Panc1 (cell line): ENCODE measurements around the gene NTRK2. TPM values are rescaled to one million over a fixed set of nuclear protein-coding genes. Genes with fewer than 3 reads are reported as not detected.
A peak's percentile ranks its signal among the peaks of the same experiment; 100 is the strongest.

Source experiments
- ATAC-seq: fragments of 200-7000 bp; cut with Tn5 transposase; 2 replicates; pipeline ENCODE4 v1.9.1; 2020; ENCODE audit warnings: mild to moderate bottlenecking, moderate library complexity
- BruUV-seq: library from RNA; stranded (reverse); fragments of 400-500 nt; replicated peaks from 2 replicates; lab custom pipeline; 2021; lab: Mats Ljungman, UMichigan
- CTCF ChIA-PET: fragments of 300-600 bp; sonication (Branson Sonifier 250); formaldehyde crosslinking; loops from one replicate; lab custom pipeline; 2022; ENCODE audit warnings: antibody characterized with exemption; lab: Charles Lee
- POLR2A ChIA-PET: fragments of 300-600 bp; sonication (Branson Sonifier 250); formaldehyde crosslinking; loops from one replicate; lab custom pipeline; 2022; ENCODE audit warnings: antibody characterized with exemption; lab: Charles Lee
- DNase-seq: peaks from one replicate; pipeline ENCODE4 v3.0.0-alpha.2; 2010; ENCODE audit warnings: low read depth, low spot score
- H3K27ac ChIP-seq: 2 replicates; pipeline ENCODE4 v1.5.1; 2011; ENCODE audit warnings: mild to moderate bottlenecking, low read length, inconsistent platforms
- H3K27me3 ChIP-seq: fragments of 200-500 bp; sonication (Bioruptor generic); 2 replicates; pipeline ENCODE4 v1.6.0; 2014; ENCODE audit warnings: low read length, inconsistent platforms; ENCODE audit not compliant: control insufficient read depth, insufficient read depth
- H3K36me3 ChIP-seq: fragments of 200-500 bp; sonication (Bioruptor generic); 2 replicates; pipeline ENCODE4 v1.5.1; 2014; ENCODE audit warnings: inconsistent platforms, mild to moderate bottlenecking, low read length, moderate library complexity; ENCODE audit not compliant: control insufficient read depth, insufficient read depth
- H3K4me1 ChIP-seq: 2 replicates; pipeline ENCODE4 v1.5.1; 2011; ENCODE audit warnings: inconsistent platforms, mild to moderate bottlenecking, low read length, moderate library complexity; ENCODE audit not compliant: control insufficient read depth, insufficient read depth
- H3K4me3 ChIP-seq, 2 experiments: 2 replicates each; pipeline ENCODE4 v1.5.1; 2011 to 2012; ENCODE audit warnings: low read depth in 2 of 2, low read length in 2 of 2, mild to moderate bottlenecking in 2 of 2, inconsistent platforms in 1 of 2, moderate library complexity in 1 of 2
- H3K9me3 ChIP-seq: fragments of 200-500 bp; sonication (Bioruptor generic); 2 replicates; pipeline ENCODE4 v1.5.1; 2014; ENCODE audit warnings: low read depth, mild to moderate bottlenecking, inconsistent platforms, low read length, moderate library complexity; ENCODE audit not compliant: control insufficient read depth, insufficient read depth
- POLR2AphosphoS5 ChIP-seq: IDR thresholded peaks from 2 replicates; pipeline ENCODE4 v1.6.1; 2012; ENCODE audit warnings: mild to moderate bottlenecking, low read depth, low read length, moderate library complexity
- SIN3A ChIP-seq: IDR thresholded peaks from 2 replicates; pipeline ENCODE4 v1.6.1; 2012; ENCODE audit warnings: low read depth, mild to moderate bottlenecking, low read length, moderate library complexity, borderline replicate concordance; ENCODE audit not compliant: insufficient read depth
- TCF7L2 ChIP-seq: IDR thresholded peaks from 2 replicates; pipeline ENCODE4 v1.6.1; 2011; ENCODE audit warnings: mild to moderate bottlenecking, low read depth, low read length, inconsistent platforms
- in situ Hi-C: cut with HindIII; loops from 2 replicates; pipeline ENCODE4 v1.10.0; 2016; ENCODE audit warnings: low sequenced_read_pairs, low pct_unique_long_range_greater_than_20kb
- intact Hi-C: fragments of 100-400 bp; cut with micrococcal nuclease; formaldehyde crosslinking; loops from one replicate; pipeline ENCODE4 v1.10.0; 2022; ENCODE audit not compliant: unreplicated experiment
- total RNA-seq: library from RNA; stranded (reverse); gene quantifications from one replicate; pipeline ENCODE4 v1.2.1, GENCODE V29; 2021; ENCODE audit not compliant: unreplicated experiment
- TF ChIP-seq, protein P1 (sequence below): fragments of 450-650 bp; IDR thresholded peaks from 2 replicates; pipeline ENCODE4 v1.5.1; 2017; ENCODE audit warnings: mild to moderate bottlenecking
- TF ChIP-seq, protein P2 (sequence below), 2 experiments: IDR thresholded peaks; 2 replicates each; pipeline ENCODE4 v1.6.1; 2011 to 2012; ENCODE audit warnings: low read depth in 2 of 2, control low read depth in 1 of 2, low read length in 1 of 2, mild to moderate bottlenecking in 1 of 2, moderate library complexity in 1 of 2; ENCODE audit not compliant: insufficient read depth in 1 of 2

NTRK2 gene
- total RNA-seq, 1 experiment from 2014 or later, result 0.23 TPM

DNA sequence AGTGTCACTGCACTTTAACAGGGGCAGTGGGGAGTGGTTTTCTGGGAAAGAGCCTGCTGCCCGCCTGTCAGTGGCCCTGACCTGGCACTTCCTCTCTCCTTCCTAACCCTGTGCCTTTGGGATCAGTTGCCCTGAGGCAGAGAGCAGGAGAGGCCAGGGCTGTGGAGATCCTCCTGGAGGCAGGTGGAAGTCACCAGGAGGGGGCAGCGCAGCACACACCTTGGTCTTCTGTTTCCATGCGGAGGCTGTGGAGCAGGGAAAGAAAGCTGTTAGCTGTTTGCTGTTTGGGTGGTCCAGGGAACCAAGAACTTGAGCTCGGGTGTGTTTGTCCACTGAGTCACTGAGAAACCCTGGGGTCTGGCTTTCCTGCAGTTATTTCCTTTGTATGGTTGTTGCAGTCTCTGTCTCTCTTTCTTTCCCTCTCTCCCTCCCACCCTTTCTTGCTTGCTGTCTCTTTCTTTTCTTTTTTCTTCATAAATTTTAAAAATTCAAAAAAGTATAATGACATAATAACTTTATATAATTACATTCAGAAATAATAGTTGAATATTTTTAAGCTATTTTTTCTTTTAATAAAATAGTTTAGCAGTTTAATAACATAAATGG is 28.1 kb downstream of the NTRK2 start:
- ATAC-seq (peak; percentile 84), DNase-seq (peak; percentile 38)
- CTCF ChIA-PET, result no interaction called here
- Histone ChIP-seq H3K27me3 (no peaks in the 10 kb centered on the region), H3K27ac (no peak overlapping the region), H3K9me3 (no peaks in the 10 kb centered on the region), H3K4me3 (no peak overlapping the region), H3K36me3 (no peaks in the 10 kb centered on the region), H3K4me1 (no peaks in the 10 kb centered on the region)
- intact Hi-C loops, result no loop called here
- POLR2A ChIA-PET, result interaction anchor here (0.6 kb wide), 1 partner anchor 14 kb away, joined by 5 read pairs; no protein-coding TSS in a partner anchor
- no peak for TF ChIP-seq TCF7L2
- TF ChIP-seq, protein P1, sequence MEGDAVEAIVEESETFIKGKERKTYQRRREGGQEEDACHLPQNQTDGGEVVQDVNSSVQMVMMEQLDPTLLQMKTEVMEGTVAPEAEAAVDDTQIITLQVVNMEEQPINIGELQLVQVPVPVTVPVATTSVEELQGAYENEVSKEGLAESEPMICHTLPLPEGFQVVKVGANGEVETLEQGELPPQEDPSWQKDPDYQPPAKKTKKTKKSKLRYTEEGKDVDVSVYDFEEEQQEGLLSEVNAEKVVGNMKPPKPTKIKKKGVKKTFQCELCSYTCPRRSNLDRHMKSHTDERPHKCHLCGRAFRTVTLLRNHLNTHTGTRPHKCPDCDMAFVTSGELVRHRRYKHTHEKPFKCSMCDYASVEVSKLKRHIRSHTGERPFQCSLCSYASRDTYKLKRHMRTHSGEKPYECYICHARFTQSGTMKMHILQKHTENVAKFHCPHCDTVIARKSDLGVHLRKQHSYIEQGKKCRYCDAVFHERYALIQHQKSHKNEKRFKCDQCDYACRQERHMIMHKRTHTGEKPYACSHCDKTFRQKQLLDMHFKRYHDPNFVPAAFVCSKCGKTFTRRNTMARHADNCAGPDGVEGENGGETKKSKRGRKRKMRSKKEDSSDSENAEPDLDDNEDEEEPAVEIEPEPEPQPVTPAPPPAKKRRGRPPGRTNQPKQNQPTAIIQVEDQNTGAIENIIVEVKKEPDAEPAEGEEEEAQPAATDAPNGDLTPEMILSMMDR, result peak; percentile 70
- BruUV-seq, result no TSS peak
- in situ Hi-C loops, result no loop called here

DNA sequence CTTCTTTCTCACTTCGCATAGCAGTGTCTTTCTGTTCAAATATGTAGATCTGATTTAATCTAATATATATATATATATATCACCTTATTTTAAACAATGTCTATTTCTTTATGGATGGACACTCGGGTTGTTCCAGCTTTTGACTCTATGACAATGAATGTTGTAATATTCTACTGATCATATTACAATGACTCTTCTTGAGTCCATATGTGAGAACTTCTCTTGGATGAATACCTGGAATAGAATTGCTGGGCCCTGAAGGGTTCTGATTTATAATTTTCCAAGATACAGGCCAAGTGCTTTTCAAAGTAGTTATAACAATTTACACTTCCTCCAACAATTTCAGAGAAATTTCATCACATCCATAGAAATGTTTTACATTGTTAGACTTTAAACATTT is 28.8 kb downstream of the NTRK2 start:
- in situ Hi-C loops (no loop called here), intact Hi-C loops (no loop called here)
- Histone ChIP-seq H3K27me3 (no peaks in the 10 kb centered on the region), H3K4me3 (no peak overlapping the region), H3K36me3 (no peaks in the 10 kb centered on the region), H3K9me3 (no peaks in the 10 kb centered on the region), H3K4me1 (no peaks in the 10 kb centered on the region), H3K27ac (no peak overlapping the region)
- DNase-seq (no peak), ATAC-seq (no peak)
- no TSS peak for BruUV-seq
- CTCF ChIA-PET, result no interaction called here
- POLR2A ChIA-PET, result interaction anchor here (0.6 kb wide), 1 partner anchor 13 kb away, joined by 5 read pairs; no protein-coding TSS in a partner anchor
- TF ChIP-seq, protein P2, sequence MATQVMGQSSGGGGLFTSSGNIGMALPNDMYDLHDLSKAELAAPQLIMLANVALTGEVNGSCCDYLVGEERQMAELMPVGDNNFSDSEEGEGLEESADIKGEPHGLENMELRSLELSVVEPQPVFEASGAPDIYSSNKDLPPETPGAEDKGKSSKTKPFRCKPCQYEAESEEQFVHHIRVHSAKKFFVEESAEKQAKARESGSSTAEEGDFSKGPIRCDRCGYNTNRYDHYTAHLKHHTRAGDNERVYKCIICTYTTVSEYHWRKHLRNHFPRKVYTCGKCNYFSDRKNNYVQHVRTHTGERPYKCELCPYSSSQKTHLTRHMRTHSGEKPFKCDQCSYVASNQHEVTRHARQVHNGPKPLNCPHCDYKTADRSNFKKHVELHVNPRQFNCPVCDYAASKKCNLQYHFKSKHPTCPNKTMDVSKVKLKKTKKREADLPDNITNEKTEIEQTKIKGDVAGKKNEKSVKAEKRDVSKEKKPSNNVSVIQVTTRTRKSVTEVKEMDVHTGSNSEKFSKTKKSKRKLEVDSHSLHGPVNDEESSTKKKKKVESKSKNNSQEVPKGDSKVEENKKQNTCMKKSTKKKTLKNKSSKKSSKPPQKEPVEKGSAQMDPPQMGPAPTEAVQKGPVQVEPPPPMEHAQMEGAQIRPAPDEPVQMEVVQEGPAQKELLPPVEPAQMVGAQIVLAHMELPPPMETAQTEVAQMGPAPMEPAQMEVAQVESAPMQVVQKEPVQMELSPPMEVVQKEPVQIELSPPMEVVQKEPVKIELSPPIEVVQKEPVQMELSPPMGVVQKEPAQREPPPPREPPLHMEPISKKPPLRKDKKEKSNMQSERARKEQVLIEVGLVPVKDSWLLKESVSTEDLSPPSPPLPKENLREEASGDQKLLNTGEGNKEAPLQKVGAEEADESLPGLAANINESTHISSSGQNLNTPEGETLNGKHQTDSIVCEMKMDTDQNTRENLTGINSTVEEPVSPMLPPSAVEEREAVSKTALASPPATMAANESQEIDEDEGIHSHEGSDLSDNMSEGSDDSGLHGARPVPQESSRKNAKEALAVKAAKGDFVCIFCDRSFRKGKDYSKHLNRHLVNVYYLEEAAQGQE (IDR thresholded peaks at IDR 0.05; ENCODE audit: insufficient read depth in 1 of 2, low read depth in 2 of 2, low read length in 1 of 2), result no peak
- no peak for TF ChIP-seq TCF7L2
- TF ChIP-seq, protein P1, result no peak
- TF ChIP-seq POLR2AphosphoS5, result no peak
- TF ChIP-seq SIN3A, result no peak
